Ectodermal cell (in vitro differentiated cells): ENCODE measurements around the gene MAGEA1. TPM values are rescaled to one million over a fixed set of nuclear protein-coding genes. Genes with fewer than 3 reads are reported as not detected.
"Not testable (repeated sequence)": the region's sequence is repeated elsewhere in the genome, so short reads cannot be mapped to it uniquely, and the experiment has no call there.

Experiments
- H3K27ac ChIP-seq: 2 replicates; pipeline ENCODE4 v1.7.0; 2013; ENCODE audit warnings: mild to moderate bottlenecking, low read depth, low read length; ENCODE audit not compliant: insufficient read depth, poor library complexity, severe bottlenecking
- H3K27me3 ChIP-seq: 2 replicates; pipeline ENCODE4 v1.7.0; 2013; ENCODE audit warnings: mild to moderate bottlenecking, low read length; ENCODE audit not compliant: insufficient read depth, control insufficient read depth, poor library complexity, severe bottlenecking
- H3K36me3 ChIP-seq: one replicate; pipeline ENCODE4 v1.7.0; 2013; ENCODE audit warnings: low read length; ENCODE audit not compliant: control insufficient read depth, insufficient read depth
- H3K4me1 ChIP-seq: one replicate; pipeline ENCODE4 v1.7.0; 2013; ENCODE audit warnings: low read length; ENCODE audit not compliant: control insufficient read depth, insufficient read depth
- H3K4me3 ChIP-seq: 2 replicates; pipeline ENCODE4 v1.7.0; 2013; ENCODE audit warnings: low read depth, low read length, control low read depth; ENCODE audit not compliant: insufficient read depth
- H3K9me3 ChIP-seq: 2 replicates; pipeline ENCODE4 v1.7.0; 2013; ENCODE audit warnings: mild to moderate bottlenecking, low read length, moderate library complexity; ENCODE audit not compliant: control insufficient read depth
- WGBS, 2 experiments: methylation state at CpG; one replicate each; pipeline ENCODE4 v1.1.7; 2013; ENCODE audit warnings: missing lambda C conversion rate in 2 of 2; 5-methylcytosine and 5-hydroxymethylcytosine counted together
- polyA plus RNA-seq, 4 experiments: library from polyadenylated mRNA; stranded (reverse); fragments of 50-300 nt; gene quantifications; one replicate each; pipeline ENCODE4 v1.2.3, GENCODE V29; 2013

MAGEA1 gene, protein sequence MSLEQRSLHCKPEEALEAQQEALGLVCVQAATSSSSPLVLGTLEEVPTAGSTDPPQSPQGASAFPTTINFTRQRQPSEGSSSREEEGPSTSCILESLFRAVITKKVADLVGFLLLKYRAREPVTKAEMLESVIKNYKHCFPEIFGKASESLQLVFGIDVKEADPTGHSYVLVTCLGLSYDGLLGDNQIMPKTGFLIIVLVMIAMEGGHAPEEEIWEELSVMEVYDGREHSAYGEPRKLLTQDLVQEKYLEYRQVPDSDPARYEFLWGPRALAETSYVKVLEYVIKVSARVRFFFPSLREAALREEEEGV
- not detected for polyA plus RNA-seq (2013, experiment 1 of 4)
- not detected for polyA plus RNA-seq (2013, experiment 2 of 4)
- polyA plus RNA-seq (2013, experiment 3 of 4) = not detected
- polyA plus RNA-seq (2013, experiment 4 of 4) = not detected

- Histone ChIP-seq H3K4me3 (no peak within 1 kb of the TSS), H3K9me3 (no peaks in the 10 kb centered on the region), H3K36me3 (no peaks in the 10 kb centered on the region), H3K27ac (no peak within 1 kb of the TSS), H3K27me3 (no peaks in the 10 kb centered on the region), H3K4me1 (no peaks in the 10 kb centered on the region)
- WGBS, 2 experiments = 96% methylated on average over 17 of the region's 19 CpGs
These were observed at the start of gene MAGEA1 for GRCh38 chrX:153179131-153179530. TSS of gene MAGEA1 (plus strand) at chrX:153179284. CDS start at chrX:153182390, 3,106 bp downstream.

GRCh38 chrX:153132924-153133323 is 46.2 kb upstream of the MAGEA1 start:
- H3K27ac ChIP-seq, H3K27me3 ChIP-seq, H3K9me3 ChIP-seq, H3K36me3 ChIP-seq, H3K4me1 ChIP-seq, H3K4me3 ChIP-seq: not testable (repeated sequence)
- no CpG with 5 or more reads among the region's 12 CpGs for WGBS, 2 experiments

- not testable (repeated sequence) for H3K4me3 ChIP-seq, H3K4me1 ChIP-seq, H3K9me3 ChIP-seq, H3K36me3 ChIP-seq, H3K27ac ChIP-seq, H3K27me3 ChIP-seq
- no CpG with 5 or more reads among the region's 4 CpGs for WGBS, 2 experiments
These were observed 40.0 kb upstream of the MAGEA1 start for GRCh38 chrX:153139074-153139473.

GRCh38 chrX:153146288-153146687 is 32.8 kb upstream of the MAGEA1 start:
- not testable (repeated sequence) for H3K9me3 ChIP-seq, H3K4me3 ChIP-seq, H3K4me1 ChIP-seq, H3K27ac ChIP-seq, H3K36me3 ChIP-seq, H3K27me3 ChIP-seq
- WGBS, 2 experiments = no CpG with 5 or more reads among the region's 7 CpGs

DNA sequence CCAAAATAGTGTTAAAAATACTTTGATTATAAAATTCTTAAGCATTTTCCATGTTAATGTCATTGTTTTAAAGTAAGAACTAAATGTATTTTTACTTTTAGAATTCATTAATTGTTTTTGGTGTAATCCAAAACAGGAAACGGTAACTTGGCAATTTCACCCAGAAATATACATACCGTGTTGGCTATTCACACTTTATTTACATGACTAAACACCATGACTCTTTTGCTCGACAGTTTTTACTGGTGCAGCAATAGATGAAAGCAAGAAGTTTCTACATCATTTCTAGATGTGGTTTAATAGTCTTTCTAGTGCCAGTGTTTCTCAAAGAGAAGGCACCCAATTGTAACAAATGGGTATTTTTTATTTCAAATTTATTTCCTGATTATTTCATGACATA is 25.6 kb upstream of the MAGEA1 start:
- Histone ChIP-seq H3K27ac (no peak overlapping the region), H3K36me3 (no peaks in the 10 kb centered on the region), H3K27me3 (no peaks in the 10 kb centered on the region), H3K9me3 (no peaks in the 10 kb centered on the region), H3K4me3 (no peak overlapping the region), H3K4me1 (no peaks in the 10 kb centered on the region)
- 74 to 94% methylated on average over 2 to 3 of the region's 3 CpGs for WGBS, 2 experiments

- 88 to 93% methylated on average over 5 of the region's 5 CpGs for WGBS, 2 experiments
- no peaks in the 10 kb centered on the region for H3K9me3 ChIP-seq
- H3K27me3 ChIP-seq = no peaks in the 10 kb centered on the region
- no peak overlapping the region for H3K27ac ChIP-seq
- H3K36me3 ChIP-seq = no peaks in the 10 kb centered on the region
- H3K4me1 ChIP-seq = no peaks in the 10 kb centered on the region
- H3K4me3 ChIP-seq = no peak overlapping the region
These were observed 21.6 kb upstream of the MAGEA1 start for GRCh38 chrX:153157450-153157849.

DNA sequence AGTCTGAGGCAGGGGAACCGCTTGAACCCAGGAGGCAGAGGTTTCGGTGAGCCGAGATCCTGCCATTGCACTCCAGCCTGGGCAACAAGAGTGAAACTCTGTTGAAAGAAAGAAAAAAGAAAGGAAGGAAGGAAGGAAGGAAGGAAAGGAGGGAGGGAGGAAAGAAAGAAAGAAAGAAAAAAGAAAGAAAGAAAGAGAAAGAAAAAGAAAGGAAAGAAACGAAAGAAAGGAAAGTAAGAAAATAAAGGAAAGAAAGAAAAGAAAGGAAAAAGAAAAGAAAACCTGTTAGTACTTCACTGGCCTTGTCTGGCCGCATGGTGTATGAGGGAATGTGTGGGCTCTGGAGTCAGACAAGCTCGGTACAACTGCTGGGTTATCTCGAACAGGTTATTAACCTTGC is 20.8 kb upstream of the MAGEA1 start:
- H3K27me3 ChIP-seq = no peaks in the 10 kb centered on the region
- no peak overlapping the region for H3K4me3 ChIP-seq
- H3K4me1 ChIP-seq = no peaks in the 10 kb centered on the region
- no peaks in the 10 kb centered on the region for H3K9me3 ChIP-seq
- H3K36me3 ChIP-seq = no peaks in the 10 kb centered on the region
- no peak overlapping the region for H3K27ac ChIP-seq
- 93 to 97% methylated on average over 6 to 7 of the region's 7 CpGs for WGBS, 2 experiments

GRCh38 chrX:153161952-153162351 is 17.1 kb upstream of the MAGEA1 start:
- Histone ChIP-seq H3K4me1 (no peaks in the 10 kb centered on the region), H3K9me3 (no peaks in the 10 kb centered on the region), H3K27ac (no peak overlapping the region), H3K27me3 (no peaks in the 10 kb centered on the region), H3K4me3 (no peak overlapping the region), H3K36me3 (no peaks in the 10 kb centered on the region)
- WGBS, 2 experiments = 82 to 89% methylated on average over 4 to 5 of the region's 5 CpGs

- Histone ChIP-seq H3K27ac (no peak overlapping the region), H3K9me3 (no peaks in the 10 kb centered on the region), H3K4me1 (no peaks in the 10 kb centered on the region), H3K36me3 (no peaks in the 10 kb centered on the region), H3K4me3 (no peak overlapping the region), H3K27me3 (no peaks in the 10 kb centered on the region)
- 88 to 94% methylated on average over 2 to 3 of the region's 3 CpGs for WGBS, 2 experiments
These were observed 14.4 kb upstream of the MAGEA1 start for GRCh38 chrX:153164733-153165132.

GRCh38 chrX:153168423-153168822 is 10.7 kb upstream of the MAGEA1 start:
- not testable (repeated sequence) for H3K4me3 ChIP-seq, H3K27me3 ChIP-seq, H3K9me3 ChIP-seq, H3K27ac ChIP-seq, H3K4me1 ChIP-seq, H3K36me3 ChIP-seq
- no CpG with 5 or more reads among the region's 4 CpGs for WGBS, 2 experiments
